GM18873 (cell line): ENCODE measurements around the gene EPYC.

Experiments used
- ATAC-seq: cut with Tn5 transposase; IDR thresholded peaks from one replicate; pipeline ENCODE4 v1.9.1; 2021; ENCODE audit warnings: mild to moderate bottlenecking, moderate library complexity, moderate number of reproducible peaks; ENCODE audit not compliant: unreplicated experiment, low FRiP score

Gene EPYC

GRCh38 chr12:90959538-90960139, 45.1 kb downstream of the EPYC start:
- peak; percentile 76 for ATAC-seq

DNA sequence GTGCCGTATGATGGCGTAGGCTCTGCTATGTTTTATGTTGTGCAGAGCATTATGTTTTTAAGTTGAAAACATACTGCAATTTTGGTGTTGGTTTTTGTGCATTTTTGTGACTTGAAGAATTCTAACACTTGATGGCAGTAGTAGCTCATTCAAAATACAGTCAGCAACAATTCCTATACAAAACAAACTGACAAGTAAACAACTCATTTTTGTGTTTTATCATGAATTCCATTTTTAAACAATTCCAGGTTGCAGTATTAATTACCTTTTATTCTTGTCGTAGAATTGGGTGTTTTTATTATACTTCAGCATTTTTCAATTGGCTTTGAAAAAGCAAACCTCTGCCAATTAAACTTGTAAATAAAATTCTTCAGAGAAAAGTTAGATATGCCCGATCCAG, 45.7 kb downstream of the EPYC start:
- no peak for ATAC-seq

DNA sequence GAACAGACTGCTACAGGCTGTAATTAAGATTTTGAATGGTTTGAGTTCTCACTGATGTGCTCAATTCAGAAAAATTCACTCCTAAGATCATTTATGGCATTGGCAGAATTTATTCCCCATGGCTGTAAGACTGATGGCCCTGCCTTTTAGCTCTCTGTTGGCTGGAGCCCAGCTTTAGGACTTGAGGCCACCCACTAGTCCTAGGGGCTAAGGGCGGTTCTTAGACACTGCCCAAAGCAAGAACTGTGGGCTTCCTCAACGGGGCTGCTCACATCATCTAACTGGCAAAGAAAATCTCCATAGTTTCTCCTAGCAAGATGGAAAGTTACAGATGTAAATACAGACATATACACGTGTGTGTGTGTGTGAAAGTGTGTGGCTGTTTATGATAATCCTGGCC, 46.4 kb downstream of the EPYC start:
- ATAC-seq: no peak

DNA sequence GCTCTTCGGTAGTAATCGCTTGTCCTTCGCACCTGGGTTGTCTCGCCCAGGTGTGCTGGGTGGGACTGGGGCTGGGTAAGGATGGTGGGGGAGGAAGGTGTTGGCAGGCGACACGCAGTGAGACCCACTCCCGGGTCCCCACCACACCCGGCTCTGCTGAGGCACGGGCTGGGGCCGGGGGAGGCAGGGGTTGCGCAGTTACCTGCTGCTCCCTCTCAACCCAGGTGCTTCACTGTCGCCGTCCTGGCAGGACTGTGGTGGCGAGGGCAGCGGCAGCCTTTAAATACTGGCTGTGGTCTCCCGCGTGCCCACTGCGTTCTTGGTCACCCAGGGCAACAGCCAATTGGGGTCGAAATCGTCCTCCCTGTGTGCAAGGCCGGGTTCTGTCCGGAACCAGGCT, 49.9 kb downstream of the EPYC start, which contains the start of gene CCER1:
Gene CCER1, minus strand, starts transcription at position 256 of the 400 bp plus-strand sequence. CDS start 434 bp downstream, outside the sequence.
- ATAC-seq: no peak

- no peak for ATAC-seq
Measured at GRCh38 chr12:90954428-90954827, 50.3 kb downstream of the EPYC start.

DNA sequence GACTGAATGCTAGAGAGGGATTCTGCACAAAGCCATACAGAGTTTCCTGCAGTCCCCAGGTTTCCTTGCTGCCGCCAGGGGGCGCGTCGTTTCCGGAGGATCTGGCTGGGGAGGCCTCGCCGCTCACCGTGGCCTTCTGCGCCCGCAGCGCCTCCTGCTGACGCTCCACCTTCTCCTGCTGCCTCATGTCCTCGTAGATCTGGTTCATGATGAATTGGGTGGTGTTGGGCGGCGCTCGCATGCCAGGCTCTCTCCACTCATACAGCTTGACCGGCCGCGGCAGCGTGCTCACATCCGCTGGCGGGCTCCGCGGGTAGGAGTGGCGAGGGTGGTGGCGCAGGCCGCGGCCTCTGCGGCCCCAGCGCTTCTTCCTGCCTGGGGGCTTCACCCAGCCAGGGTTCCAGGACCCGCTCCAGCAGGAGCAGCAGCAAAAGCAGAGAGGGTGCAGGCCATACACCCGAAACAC, 50.8 kb downstream of the EPYC start:
- ATAC-seq: no peak

DNA sequence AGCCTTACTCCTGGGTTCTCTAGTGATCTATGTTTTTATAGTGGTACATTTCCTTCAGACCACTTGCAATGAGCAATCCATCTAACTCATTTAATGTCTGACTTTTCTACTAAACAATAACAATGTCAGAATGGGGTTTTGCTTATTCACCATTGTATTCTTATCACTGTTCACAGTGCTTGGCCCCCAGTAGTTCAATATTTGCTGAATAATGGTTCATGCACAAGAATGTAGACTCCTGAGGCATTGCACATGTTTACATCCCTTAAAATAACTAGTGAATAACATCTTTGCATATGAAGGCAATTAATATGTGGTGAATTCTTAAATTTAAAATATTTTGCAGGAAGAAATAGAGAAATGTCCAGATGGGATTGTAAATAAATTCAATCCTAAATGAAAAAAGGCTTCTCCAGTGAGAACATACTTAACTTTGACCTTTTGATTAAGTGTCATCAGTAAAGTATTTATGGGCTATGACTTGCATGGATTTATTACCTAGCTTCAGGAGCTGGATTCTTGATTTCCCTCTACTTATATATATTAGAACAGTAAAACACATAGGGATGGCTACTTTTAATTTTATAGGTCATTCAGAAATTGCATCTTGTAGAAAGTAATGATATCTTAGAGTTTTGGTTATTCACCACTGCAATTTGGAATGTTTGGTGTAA, 53.2 kb downstream of the EPYC start:
- ATAC-seq: no peak

DNA sequence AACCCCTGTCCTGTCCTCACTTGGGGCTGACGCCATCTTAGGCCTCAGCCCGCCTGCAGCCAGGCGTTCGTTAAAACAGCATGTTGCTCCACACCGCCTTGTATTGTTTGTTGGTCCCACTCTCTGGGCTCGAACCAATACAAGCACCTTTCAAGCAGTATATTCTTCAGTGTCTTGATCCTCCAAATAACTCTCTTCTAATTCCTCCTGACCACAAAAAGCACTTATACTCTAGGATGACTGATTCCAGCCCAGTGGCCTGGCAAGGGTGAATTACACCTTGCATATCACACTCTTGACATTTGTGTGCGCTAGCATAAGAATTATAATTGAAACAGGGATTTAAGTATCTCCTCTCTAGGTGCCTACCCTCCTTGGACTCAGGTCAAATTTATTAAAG, 56.9 kb downstream of the EPYC start:
- ATAC-seq: no peak

DNA sequence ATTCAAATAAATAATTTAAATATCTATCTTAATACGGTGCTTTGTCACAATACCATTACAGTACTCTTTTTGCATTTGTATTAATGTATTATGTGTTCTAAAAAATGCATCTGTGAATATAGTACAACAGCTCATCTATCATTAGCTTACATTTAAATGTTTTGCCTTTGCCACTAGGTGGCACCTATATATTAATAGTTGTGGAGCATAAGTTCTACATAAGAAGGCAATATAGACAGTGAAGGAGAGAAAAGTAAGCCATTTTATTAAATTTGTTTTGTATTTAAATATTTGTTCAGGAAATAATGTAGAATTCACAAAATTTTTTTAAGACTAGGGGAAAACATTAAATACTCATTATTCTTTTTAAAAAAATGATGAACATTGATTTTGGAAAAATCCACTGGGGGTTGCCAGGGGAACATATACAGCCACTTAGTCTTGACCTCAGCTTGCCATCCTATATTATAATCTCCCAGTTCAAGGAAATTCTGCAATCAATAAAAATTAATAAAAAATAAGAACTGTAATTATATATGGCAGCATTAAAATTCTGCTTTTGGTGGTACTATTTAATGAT, 59.6 kb downstream of the EPYC start:
- peak; percentile 68 for ATAC-seq

- no peak for ATAC-seq
Measured at GRCh38 chr12:90943255-90943654, 61.5 kb downstream of the EPYC start.

- peak; percentile 65 for ATAC-seq
Measured at GRCh38 chr12:90940872-90941499, 63.8 kb downstream of the EPYC start.

- no peak for ATAC-seq
Measured at GRCh38 chr12:90939382-90939781, 65.4 kb downstream of the EPYC start.

DNA sequence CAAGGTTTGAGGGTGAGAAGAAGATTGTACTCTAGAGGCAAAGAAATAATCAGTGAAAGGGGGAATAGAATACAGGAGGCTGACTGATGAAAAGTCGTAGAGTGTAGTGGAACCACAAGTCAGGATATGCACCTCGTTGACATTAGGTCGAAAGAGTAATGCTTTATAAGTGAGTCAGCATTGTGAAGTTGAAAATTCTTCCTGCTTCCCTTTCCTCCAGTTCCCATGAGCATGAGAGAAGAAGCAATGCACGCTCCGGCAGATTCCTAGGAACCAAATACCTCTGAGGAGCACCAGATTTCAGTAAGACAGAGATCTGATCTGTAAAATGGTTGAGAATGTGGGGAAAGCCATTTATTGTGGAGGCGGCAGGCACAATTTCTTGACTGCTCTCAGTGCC, 66.3 kb downstream of the EPYC start:
- no peak for ATAC-seq

- ATAC-seq: no peak
Measured at GRCh38 chr12:90937651-90938050, 67.1 kb downstream of the EPYC start.

DNA sequence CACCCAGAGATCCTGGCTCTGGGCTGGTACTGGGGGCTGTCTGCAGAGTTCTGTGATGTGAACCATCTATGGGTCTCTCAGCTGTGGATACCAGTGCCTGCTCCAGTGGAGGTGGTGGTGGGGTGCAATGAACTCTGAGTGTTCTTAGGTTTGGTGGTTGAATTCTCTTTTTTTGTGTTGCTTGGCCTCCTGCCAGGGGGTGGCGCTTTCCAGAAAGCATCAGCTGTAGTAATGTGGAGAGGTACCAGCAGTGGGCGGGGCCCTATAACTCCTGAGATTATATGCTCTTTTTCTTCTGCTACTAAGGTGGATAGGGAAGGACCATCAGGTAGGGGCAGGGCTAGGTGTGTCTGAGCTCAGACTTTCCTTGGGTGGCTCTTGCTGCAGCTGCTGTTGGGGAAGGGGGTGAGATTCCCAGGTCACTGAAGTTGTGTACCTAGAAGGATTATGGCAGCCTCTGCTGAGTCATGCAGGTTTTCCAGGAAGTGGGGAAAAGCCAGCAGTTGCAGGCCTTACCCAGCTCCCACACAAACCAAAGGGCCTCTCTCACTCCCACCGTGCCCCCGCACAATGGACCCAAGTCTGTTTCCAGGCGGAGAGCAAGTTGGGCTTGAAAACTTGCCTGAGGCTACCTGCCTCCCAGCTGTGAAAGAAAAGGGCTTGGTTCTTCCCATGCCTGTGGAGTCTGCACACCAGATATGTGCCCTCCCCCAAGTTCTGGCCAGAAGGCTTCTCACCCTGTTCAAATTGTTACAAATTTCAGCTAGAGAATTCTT, 68.4 kb downstream of the EPYC start:
- ATAC-seq: no peak

GRCh38 chr12:90925562-90925961, 79.2 kb downstream of the EPYC start:
- ATAC-seq: no peak

- no peak for ATAC-seq
Measured at GRCh38 chr12:90924406-90924805, 80.4 kb downstream of the EPYC start.

DNA sequence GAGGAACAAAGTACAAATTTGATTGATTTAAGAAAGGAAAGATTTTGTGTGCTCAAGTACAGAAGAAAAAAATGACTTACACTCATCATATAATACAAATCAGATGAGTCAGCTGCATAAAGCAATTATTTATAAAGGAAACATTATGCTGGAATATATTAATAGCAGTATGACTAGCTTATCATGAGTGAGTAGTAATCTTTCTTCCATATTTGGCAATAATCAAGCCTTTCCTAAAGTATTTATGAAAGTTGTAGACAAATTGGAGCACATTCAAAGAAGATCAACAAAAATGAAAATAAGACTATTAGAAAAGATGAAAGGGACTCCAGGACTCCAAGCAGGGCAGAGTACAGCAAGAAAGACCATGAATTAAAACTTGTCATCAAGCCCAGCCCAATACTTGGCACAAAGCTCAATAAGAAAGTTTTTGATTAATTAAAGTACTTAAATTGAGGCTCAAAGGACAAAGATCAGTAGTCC, 82.6 kb downstream of the EPYC start:
- ATAC-seq: no peak

- ATAC-seq: no peak
Measured at GRCh38 chr12:90921536-90921935, 83.2 kb downstream of the EPYC start.

DNA sequence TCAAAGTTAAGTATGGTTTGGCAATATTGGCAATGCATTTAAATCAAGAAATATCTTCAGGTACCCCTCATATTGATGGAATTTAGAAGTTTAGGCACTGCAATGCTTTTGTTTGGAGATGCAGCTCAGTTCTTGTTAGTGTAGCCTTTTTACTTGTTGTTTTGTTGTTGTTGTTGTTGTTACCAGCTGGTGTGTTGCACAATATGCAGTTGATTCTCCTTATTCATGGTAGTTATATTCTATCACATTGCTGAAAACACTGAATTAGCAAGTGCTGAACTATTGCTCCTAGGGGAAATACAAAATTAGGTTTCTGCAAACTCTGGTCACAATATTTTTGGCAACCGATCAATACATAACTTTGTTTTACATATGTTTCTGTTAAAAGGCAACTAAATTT, 84.5 kb downstream of the EPYC start:
- ATAC-seq: no peak
